GM12872 (cell line): Measurements from ENCODE around the gene TARS3.

ENCODE experiments used
- TF ChIP-seq, protein P1 (sequence below): IDR thresholded peaks from 3 replicates; pipeline ENCODE4 v1.5.1; 2011; ENCODE audit warnings: low read depth, mild to moderate bottlenecking, low read length, moderate library complexity; ENCODE audit not compliant: insufficient read depth

The TARS3 gene

DNA sequence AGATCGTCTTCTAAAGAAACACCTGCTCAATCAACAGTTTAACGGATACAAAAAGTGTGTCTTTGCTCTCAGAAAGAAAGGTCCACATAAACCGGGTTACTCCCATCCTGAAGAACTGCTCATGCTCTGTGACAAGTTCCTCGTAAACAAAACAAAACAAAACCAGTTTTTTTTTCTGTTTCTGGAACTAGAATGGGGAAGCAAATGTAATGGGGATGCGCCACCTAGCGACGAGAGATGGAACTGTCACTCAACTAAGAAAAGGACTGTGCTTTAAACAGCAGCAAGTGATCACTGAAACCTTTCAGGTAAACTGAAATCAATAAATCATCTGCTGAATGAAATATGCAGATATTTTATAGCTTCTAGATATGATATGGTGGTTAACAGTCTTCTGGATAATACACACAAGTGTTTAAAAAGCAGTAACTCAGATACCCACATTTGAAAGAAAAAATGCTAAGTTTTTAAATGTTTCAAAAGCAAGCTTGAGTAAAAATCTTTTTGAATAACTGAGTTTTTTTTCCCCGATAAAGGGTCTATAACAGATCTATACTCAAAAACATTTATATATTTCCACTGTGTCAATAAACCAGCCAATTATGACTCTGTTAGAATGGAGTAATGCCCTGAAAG, 83.0 kb downstream of the TARS3 start:
- TF ChIP-seq, protein P1, sequence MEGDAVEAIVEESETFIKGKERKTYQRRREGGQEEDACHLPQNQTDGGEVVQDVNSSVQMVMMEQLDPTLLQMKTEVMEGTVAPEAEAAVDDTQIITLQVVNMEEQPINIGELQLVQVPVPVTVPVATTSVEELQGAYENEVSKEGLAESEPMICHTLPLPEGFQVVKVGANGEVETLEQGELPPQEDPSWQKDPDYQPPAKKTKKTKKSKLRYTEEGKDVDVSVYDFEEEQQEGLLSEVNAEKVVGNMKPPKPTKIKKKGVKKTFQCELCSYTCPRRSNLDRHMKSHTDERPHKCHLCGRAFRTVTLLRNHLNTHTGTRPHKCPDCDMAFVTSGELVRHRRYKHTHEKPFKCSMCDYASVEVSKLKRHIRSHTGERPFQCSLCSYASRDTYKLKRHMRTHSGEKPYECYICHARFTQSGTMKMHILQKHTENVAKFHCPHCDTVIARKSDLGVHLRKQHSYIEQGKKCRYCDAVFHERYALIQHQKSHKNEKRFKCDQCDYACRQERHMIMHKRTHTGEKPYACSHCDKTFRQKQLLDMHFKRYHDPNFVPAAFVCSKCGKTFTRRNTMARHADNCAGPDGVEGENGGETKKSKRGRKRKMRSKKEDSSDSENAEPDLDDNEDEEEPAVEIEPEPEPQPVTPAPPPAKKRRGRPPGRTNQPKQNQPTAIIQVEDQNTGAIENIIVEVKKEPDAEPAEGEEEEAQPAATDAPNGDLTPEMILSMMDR, result peak; percentile 88

DNA sequence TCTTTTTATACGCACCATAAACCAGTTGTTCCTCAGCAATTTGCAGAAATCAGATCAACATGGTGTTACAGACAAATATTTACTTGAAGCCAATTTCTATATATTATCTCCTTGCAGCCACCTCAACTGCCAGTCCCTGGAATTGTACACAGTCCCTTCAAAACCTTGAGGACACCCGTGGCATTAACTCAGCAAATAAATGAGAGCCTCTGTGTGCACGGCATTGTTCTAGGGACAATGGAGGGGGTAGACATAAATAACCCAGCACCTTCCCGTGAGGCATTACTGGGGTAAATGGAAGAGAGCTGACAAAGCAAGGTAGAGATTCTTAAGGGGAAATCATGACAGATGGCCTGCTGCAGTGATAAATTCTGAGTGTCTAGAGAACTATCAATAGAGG, 84.6 kb downstream of the TARS3 start:
- TF ChIP-seq, protein P1, result no peak

DNA sequence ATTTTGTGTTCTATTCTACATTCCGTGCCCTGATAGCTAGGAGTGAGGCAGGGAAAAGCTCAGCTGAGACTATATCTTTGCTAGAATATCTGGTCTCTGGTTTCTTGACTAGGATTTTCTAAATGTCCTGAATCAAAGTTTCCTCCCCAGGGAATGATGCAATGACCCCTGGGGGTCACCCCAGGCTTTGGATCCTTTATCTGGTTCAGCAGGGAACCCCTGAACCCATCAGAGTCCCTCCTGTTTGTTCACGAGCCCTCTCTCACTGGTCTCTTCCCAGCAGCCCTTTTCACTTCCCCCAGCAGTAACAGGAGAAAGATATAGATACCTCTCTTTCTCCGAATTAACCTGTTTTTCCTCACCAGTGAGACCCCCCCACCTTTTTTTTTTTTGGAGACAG, 86.4 kb downstream of the TARS3 start:
- TF ChIP-seq, protein P1, result no peak

DNA sequence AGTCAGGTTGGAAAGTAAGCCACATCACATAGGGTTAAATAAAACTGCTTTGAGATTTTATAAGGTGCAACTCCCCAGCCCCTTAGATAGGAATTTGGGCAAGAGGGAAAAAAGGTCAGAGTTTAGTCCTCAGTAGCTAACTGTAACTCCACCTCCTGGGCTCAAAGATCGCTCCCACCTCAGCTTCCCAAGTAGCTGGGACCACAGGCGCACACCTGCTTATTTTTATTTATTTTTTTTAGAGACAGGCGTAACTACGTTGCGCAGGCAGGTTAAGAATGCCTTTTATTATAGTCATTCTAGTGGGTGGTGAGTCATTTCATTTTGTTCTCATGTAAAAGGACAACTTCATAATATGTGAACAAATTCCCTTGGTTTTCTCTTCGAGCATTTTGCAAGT, 86.8 kb downstream of the TARS3 start:
- TF ChIP-seq, protein P1, result no peak

DNA sequence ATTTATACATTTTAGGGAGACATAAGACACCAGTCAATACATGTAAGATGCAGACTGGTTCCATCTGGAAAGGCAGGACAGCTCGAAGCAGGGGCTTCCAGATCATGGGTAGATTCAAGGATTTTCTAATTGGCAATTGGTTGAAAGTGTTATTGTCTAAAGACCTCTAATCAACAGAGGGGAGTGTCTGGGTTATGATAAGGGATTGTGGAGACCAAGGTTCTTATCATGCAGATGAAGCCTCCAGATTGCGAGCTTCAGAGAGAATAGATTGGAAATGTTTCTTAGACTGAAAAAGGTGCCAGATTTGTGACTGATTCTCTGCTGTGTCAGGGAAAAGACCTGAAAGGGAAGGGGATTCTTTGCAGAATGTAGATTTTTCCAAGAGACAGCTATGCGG, 87.2 kb downstream of the TARS3 start:
- TF ChIP-seq, protein P1, result no peak

DNA sequence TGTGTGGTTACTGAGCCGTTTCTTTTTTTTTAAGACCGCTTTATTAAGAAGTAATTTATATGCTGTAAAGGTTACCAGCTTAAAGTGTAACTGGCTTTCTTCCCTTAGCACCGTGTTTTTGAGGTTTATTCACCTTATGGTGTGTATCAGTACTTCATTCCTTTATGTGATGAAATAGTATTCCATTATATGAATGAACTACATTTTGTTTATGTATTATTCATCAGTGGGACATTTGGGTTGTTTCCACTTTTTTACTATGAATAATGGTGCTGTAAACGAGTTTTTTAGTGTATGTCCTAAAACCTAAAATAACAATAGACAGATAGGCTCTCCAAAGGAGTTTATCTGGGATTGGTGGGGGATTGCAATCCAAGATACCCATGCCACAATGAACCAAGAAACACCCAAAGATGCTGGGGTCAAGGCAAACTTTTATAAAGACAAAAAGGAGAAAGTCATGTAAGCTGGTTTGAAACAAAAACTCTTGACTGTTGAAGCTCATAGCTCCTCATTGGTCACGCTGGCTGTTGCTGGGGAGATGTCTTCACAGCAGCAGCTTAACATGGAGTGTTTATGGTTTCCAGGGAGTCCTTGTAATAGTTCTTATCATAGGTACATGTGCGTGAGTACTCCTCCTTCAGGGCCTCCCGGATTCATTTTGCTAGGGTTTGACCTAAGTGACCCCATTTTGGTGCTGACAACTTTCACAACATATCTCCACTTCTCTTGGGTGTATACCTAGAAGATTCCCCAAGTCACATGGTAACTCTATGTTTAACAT, 88.1 kb downstream of the TARS3 start:
- TF ChIP-seq, protein P1, result no peak

DNA sequence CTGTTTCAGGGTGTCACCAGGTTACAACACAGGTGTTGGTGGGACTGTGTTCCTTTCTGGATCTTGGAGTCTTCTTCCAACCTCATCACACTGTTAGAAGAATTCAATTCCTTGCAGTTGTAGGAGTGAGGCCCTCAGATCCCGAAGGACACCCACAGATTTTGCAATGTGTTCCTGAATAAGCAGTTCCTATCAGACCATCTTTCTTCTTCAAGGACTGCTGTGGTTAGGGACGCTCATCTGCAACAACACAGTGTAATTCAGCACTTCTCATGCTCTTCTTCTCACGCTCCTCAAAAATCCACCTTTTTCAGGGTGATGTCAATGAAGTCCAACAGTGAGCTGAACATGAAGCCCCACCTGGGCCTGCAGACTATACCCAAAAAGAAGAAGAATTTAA, 90.9 kb downstream of the TARS3 start:
- TF ChIP-seq, protein P1, result no peak
